Activated naive CD8-positive, alpha-beta T cell treated with anti-CD3 and anti-CD28 coated beads for 36 hours (primary cell): ENCODE results near the gene QDPR. TPM values are rescaled to one million over a fixed set of nuclear protein-coding genes. Genes with fewer than 3 reads are reported as not detected.

Source experiments
- DNase-seq: peaks from one replicate; pipeline ENCODE4 v3.0.0; 2021
- H3K27ac Mint-ChIP-seq: one replicate; pipeline ENCODE4 v1.8.0; 2022; ENCODE audit warnings: mild to moderate bottlenecking, moderate library complexity, mixed read lengths
- H3K27me3 Mint-ChIP-seq: one replicate; pipeline ENCODE4 v1.8.0; 2022; ENCODE audit warnings: mild to moderate bottlenecking, mixed read lengths
- H3K36me3 Mint-ChIP-seq: one replicate; pipeline ENCODE4 v1.8.0; 2021; ENCODE audit warnings: mild to moderate bottlenecking, mixed read lengths
- H3K4me1 Mint-ChIP-seq: one replicate; pipeline ENCODE4 v1.8.0; 2021; ENCODE audit warnings: mixed read lengths
- H3K4me3 Mint-ChIP-seq: one replicate; pipeline ENCODE4 v1.8.0; 2022; ENCODE audit warnings: mild to moderate bottlenecking, moderate library complexity, mixed read lengths
- H3K9me3 Mint-ChIP-seq: one replicate; pipeline ENCODE4 v1.8.0; 2022; ENCODE audit warnings: mixed read lengths
- total RNA-seq, 2 experiments: library from RNA; stranded (reverse); gene quantifications; one replicate each; pipeline ENCODE4 v1.2.3, GENCODE V29; 2021

QDPR gene
- total RNA-seq, result 10 to 100 TPM; 56.5 to 57.9 TPM

GRCh38 chr4:17511950-17512795, at the start of gene QDPR:
Gene QDPR, minus strand, starts transcription at chr4:17512090. Its CDS starts 36 bp downstream, at chr4:17512054.
- Mint-ChIP-seq H3K4me3 (peak within 1 kb of the TSS; percentile 91), H3K9me3 (no peaks in the 10 kb centered on the region), H3K4me1 (peaks cover 22% of the 10 kb centered on the region), H3K27ac (peak within 1 kb of the TSS; percentile 91), H3K27me3 (peaks cover 6% of the 10 kb centered on the region), H3K36me3 (peaks cover 13% of the 10 kb centered on the region)
- peak; percentile 87 for DNase-seq

- no peaks in the 10 kb centered on the region for H3K27me3 Mint-ChIP-seq
- no peak overlapping the region for H3K4me3 Mint-ChIP-seq
- H3K36me3 Mint-ChIP-seq, result no peaks in the 10 kb centered on the region
- DNase-seq, result no peak
- H3K4me1 Mint-ChIP-seq, result no peaks in the 10 kb centered on the region
- no peaks in the 10 kb centered on the region for H3K9me3 Mint-ChIP-seq
- H3K27ac Mint-ChIP-seq, result no peak overlapping the region
Observed at GRCh38 chr4:17561195-17561909, 49.5 kb upstream of the QDPR start.

- H3K27ac Mint-ChIP-seq, result no peak overlapping the region
- H3K36me3 Mint-ChIP-seq, result no peaks in the 10 kb centered on the region
- no peaks in the 10 kb centered on the region for H3K4me1 Mint-ChIP-seq
- DNase-seq, result no peak
- no peaks in the 10 kb centered on the region for H3K9me3 Mint-ChIP-seq
- no peak overlapping the region for H3K4me3 Mint-ChIP-seq
- H3K27me3 Mint-ChIP-seq, result no peaks in the 10 kb centered on the region
Observed at GRCh38 chr4:17560065-17560673, 48.3 kb upstream of the QDPR start.

DNA sequence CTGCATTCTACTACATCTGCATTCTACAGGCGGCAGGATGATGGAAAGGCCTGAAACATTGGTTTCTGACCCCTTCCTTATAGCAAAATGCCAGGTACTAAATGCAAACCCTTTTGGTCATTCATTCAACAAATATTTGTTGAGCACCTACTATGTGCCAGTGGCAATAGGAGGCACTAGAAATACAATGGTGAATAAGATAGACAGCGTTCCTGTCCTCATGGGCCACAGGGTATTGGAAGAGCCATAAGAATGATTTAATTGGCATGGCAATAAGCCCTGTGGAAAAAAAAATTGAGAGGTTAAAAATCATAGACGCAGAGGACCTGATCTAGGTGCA, 47.8 kb upstream of the QDPR start:
- no peak for DNase-seq
- Mint-ChIP-seq H3K36me3 (no peaks in the 10 kb centered on the region), H3K27ac (no peak overlapping the region), H3K27me3 (peaks cover 4% of the 10 kb centered on the region), H3K4me1 (no peaks in the 10 kb centered on the region), H3K4me3 (no peak overlapping the region), H3K9me3 (no peaks in the 10 kb centered on the region)

- H3K9me3 Mint-ChIP-seq, result no peaks in the 10 kb centered on the region
- no peaks in the 10 kb centered on the region for H3K36me3 Mint-ChIP-seq
- H3K4me3 Mint-ChIP-seq, result no peak overlapping the region
- H3K4me1 Mint-ChIP-seq, result no peaks in the 10 kb centered on the region
- no peak for DNase-seq
- H3K27ac Mint-ChIP-seq, result no peak overlapping the region
- H3K27me3 Mint-ChIP-seq, result peaks cover 6% of the 10 kb centered on the region
Observed at GRCh38 chr4:17558941-17559708, 47.2 kb upstream of the QDPR start.

- no peak overlapping the region for H3K27ac Mint-ChIP-seq
- H3K9me3 Mint-ChIP-seq, result no peaks in the 10 kb centered on the region
- no peaks in the 10 kb centered on the region for H3K36me3 Mint-ChIP-seq
- H3K4me1 Mint-ChIP-seq, result no peaks in the 10 kb centered on the region
- peaks cover 6% of the 10 kb centered on the region for H3K27me3 Mint-ChIP-seq
- H3K4me3 Mint-ChIP-seq, result no peak overlapping the region
- no peak for DNase-seq
Observed at GRCh38 chr4:17557880-17558279, 46.0 kb upstream of the QDPR start.

- no peaks in the 10 kb centered on the region for H3K9me3 Mint-ChIP-seq
- no peak for DNase-seq
- H3K36me3 Mint-ChIP-seq, result no peaks in the 10 kb centered on the region
- no peak overlapping the region for H3K4me3 Mint-ChIP-seq
- no peak overlapping the region for H3K27ac Mint-ChIP-seq
- H3K4me1 Mint-ChIP-seq, result no peaks in the 10 kb centered on the region
- peaks cover 6% of the 10 kb centered on the region for H3K27me3 Mint-ChIP-seq
Observed at GRCh38 chr4:17556498-17556897, 44.6 kb upstream of the QDPR start.

DNA sequence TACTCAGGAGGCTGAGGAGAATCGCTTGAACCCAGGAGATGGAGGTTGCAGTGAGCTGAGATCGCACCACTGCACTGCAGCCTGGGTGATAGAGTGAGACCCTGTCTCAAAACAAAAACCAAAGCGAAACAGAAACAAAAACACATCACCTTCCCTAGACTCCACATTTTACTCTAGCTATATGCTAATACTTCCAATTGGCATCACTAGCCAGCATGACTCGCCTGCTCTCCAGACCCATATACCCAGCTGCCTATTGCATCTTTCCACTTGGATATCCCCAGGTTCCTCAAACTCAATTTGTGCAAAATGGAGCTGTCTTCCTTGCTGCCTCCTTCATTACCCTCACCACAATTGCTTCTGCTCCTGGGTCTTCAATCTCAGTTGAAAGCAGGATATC, 42.7 kb upstream of the QDPR start:
- Mint-ChIP-seq H3K36me3 (no peaks in the 10 kb centered on the region), H3K27me3 (peaks cover 6% of the 10 kb centered on the region), H3K4me1 (no peaks in the 10 kb centered on the region), H3K4me3 (no peak overlapping the region), H3K27ac (no peak overlapping the region), H3K9me3 (no peaks in the 10 kb centered on the region)
- no peak for DNase-seq

- Mint-ChIP-seq H3K36me3 (no peaks in the 10 kb centered on the region), H3K9me3 (no peaks in the 10 kb centered on the region), H3K4me3 (no peak overlapping the region), H3K4me1 (no peaks in the 10 kb centered on the region), H3K27ac (no peak overlapping the region), H3K27me3 (peaks cover 6% of the 10 kb centered on the region)
- DNase-seq, result no peak
Observed at GRCh38 chr4:17552427-17552826, 40.5 kb upstream of the QDPR start.

GRCh38 chr4:17550549-17550948, 38.7 kb upstream of the QDPR start:
- H3K4me3 Mint-ChIP-seq, result no peak overlapping the region
- no peaks in the 10 kb centered on the region for H3K9me3 Mint-ChIP-seq
- no peaks in the 10 kb centered on the region for H3K4me1 Mint-ChIP-seq
- no peak overlapping the region for H3K27ac Mint-ChIP-seq
- peaks cover 6% of the 10 kb centered on the region for H3K27me3 Mint-ChIP-seq
- DNase-seq, result no peak
- H3K36me3 Mint-ChIP-seq, result no peaks in the 10 kb centered on the region

DNA sequence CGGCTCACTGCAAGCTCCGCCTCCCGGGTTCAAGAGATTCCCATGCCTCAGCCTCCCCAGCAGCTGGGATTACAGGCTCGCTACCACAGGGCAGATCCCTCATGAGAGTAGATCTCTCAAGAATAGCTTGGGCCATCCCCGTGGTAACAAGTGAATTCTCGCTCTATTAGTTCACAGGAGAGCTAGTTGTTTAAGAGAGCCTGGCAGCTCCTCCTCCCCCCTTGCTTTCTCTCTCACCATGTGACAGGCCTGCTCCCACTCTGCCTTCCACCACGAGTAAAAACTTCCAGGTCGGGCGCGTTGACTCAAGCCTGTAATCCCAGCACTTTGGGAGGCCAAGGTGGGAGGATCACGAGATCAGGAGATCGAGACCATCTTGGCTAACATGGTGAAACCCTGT, 34.8 kb upstream of the QDPR start:
- Mint-ChIP-seq H3K4me3 (no peak overlapping the region), H3K4me1 (no peaks in the 10 kb centered on the region), H3K27ac (no peak overlapping the region), H3K9me3 (no peaks in the 10 kb centered on the region), H3K27me3 (peaks cover 15% of the 10 kb centered on the region), H3K36me3 (no peaks in the 10 kb centered on the region)
- no peak for DNase-seq

DNA sequence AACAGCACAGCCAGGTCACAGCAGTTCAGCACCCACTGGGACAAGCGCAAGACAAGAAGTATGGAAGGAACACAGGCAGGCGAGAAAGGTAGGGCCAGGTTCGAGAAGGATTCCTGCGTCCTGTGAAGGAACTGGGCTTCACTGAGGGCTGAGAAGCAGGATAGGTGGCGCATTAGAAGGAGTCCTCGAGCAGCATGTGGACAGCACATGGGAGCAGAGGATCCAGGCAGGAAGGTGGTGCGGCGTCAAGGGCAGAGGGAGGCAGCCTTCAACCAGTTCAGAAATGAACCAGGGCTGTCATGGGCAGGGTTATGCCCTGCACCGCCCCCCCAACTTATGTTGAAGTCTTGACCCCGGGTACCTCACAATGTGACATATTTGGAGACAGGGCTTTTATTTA, 34.3 kb upstream of the QDPR start:
- no peak for DNase-seq
- H3K27ac Mint-ChIP-seq, result no peak overlapping the region
- no peaks in the 10 kb centered on the region for H3K9me3 Mint-ChIP-seq
- H3K27me3 Mint-ChIP-seq, result peaks cover 15% of the 10 kb centered on the region
- H3K4me3 Mint-ChIP-seq, result no peak overlapping the region
- H3K36me3 Mint-ChIP-seq, result no peaks in the 10 kb centered on the region
- no peaks in the 10 kb centered on the region for H3K4me1 Mint-ChIP-seq

DNA sequence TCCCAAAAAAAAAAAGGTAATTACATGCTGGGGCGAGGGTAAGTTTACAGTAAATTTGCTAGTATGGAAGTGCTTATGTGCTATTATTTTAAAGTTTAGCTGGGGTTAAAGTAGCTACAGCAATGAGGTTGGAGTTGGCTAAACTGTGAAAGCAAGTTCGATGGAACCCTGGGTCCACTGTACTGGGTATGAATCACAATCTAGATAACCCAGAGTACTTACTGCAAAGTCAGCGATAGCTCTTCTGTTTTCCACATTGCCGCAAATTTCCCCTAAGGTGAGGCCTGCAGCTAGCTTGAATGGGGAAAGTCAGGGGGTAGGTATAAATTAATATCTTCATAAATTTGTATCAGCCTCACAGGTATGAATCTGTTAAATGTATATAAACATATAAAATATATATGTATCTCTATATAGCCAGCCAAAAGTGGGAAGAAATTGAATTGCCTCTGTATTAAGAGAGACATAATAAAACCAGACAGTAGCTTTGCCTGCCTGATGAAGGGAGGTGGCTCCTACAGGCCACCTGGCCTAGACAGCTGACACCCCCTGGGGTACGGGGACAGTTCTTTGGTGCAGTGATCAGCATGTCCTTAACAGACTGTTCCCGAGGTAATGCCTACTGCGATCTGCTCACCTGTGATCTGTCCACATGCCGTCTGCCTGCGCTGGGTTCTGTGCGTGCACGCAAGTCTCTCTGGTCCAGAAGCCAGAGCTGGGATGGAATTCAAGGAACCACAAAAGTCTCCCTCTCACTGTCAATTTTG, 33.7 kb upstream of the QDPR start:
- no peak overlapping the region for H3K4me3 Mint-ChIP-seq
- H3K27ac Mint-ChIP-seq, result no peak overlapping the region
- H3K36me3 Mint-ChIP-seq, result no peaks in the 10 kb centered on the region
- no peak for DNase-seq
- H3K27me3 Mint-ChIP-seq, result peaks cover 15% of the 10 kb centered on the region
- no peaks in the 10 kb centered on the region for H3K4me1 Mint-ChIP-seq
- H3K9me3 Mint-ChIP-seq, result no peaks in the 10 kb centered on the region

GRCh38 chr4:17544831-17545234, 32.9 kb upstream of the QDPR start:
- Mint-ChIP-seq H3K4me1 (no peaks in the 10 kb centered on the region), H3K27ac (no peak overlapping the region), H3K36me3 (no peaks in the 10 kb centered on the region)

More at GRCh38 chr4:17544831-17545234, 32.9 kb upstream of the QDPR start:
- DNase-seq, result no peak
- Mint-ChIP-seq H3K4me3 (no peak overlapping the region), H3K9me3 (no peaks in the 10 kb centered on the region), H3K27me3 (peaks cover 20% of the 10 kb centered on the region)
